GM12874 (cell line): ENCODE results near the gene FASTKD3.

ENCODE experiments used
- CTCF ChIP-seq: IDR thresholded peaks from 2 replicates; pipeline ENCODE4 v1.5.1; 2011; ENCODE audit warnings: low read depth, mild to moderate bottlenecking, control low read depth, low read length, moderate library complexity; ENCODE audit not compliant: insufficient read depth

Gene FASTKD3

DNA sequence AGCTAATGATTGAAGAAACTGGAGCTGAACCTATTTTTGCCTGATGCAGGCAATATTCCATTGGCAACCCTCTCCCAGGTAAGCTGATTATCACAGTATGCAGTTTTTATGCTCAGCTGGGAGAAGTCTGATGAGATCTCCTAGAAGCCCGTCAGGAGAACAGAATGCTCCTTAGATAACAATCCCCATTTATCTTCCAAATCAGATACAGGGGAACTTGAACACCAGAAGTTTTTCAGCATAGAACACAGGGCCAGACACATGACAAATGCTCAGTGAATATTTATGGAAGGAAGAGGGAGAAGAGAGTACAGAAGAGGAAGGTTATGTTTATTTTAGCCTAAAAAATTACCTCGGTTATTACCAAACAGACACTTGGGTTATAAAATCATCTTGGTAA lies 55.8 kb downstream of the FASTKD3 start:
- no peak for TF ChIP-seq CTCF

- TF ChIP-seq CTCF: no peak
Measured at GRCh38 chr5:7811715-7812114, 57.1 kb downstream of the FASTKD3 start.
